Osteoblast (primary cell): ENCODE data around the gene TPCN2. TPM values are rescaled to one million over a fixed set of nuclear protein-coding genes. Genes with fewer than 3 reads are reported as not detected.

Experiments
- DNase-seq: peaks from one replicate; pipeline ENCODE4 v3.0.0; 2011; ENCODE audit warnings: low spot score, mixed read lengths; ENCODE audit not compliant: insufficient read length; ENCODE audit errors: missing footprints
- H2AFZ ChIP-seq: 2 replicates; pipeline ENCODE4 v1.6.0; 2011; ENCODE audit warnings: mild to moderate bottlenecking, low read length
- H3K27ac ChIP-seq: 2 replicates; pipeline ENCODE4 v1.5.1; 2011; ENCODE audit warnings: mild to moderate bottlenecking, low read depth, low read length, moderate library complexity
- H3K27me3 ChIP-seq: 2 replicates; pipeline ENCODE4 v1.6.0; 2012; ENCODE audit warnings: mild to moderate bottlenecking, control low read depth, inconsistent platforms, low read length, moderate library complexity; ENCODE audit not compliant: insufficient read depth
- H3K36me3 ChIP-seq: 2 replicates; pipeline ENCODE4 v1.5.1; 2011; ENCODE audit warnings: mild to moderate bottlenecking, low read length, control low read depth, moderate library complexity; ENCODE audit not compliant: insufficient read depth
- H3K4me1 ChIP-seq: 2 replicates; pipeline ENCODE4 v1.5.1; 2011; ENCODE audit warnings: mild to moderate bottlenecking, low read length, control low read depth, moderate library complexity; ENCODE audit not compliant: insufficient read depth
- H3K4me2 ChIP-seq: 2 replicates; pipeline ENCODE4 v1.6.0; 2011; ENCODE audit warnings: mild to moderate bottlenecking, low read length; ENCODE audit not compliant: insufficient read depth
- H3K4me3 ChIP-seq: fragments of 200-600 bp; sonication (generic); 3 replicates; pipeline ENCODE4 v1.5.1; 2012; ENCODE audit warnings: mild to moderate bottlenecking, low read length, inconsistent platforms; ENCODE audit not compliant: insufficient read depth
- H3K79me2 ChIP-seq: 2 replicates; pipeline ENCODE4 v1.6.0; 2012; ENCODE audit warnings: mild to moderate bottlenecking, low read length, control low read depth, inconsistent platforms; ENCODE audit not compliant: insufficient read depth
- H3K9me3 ChIP-seq: 2 replicates; pipeline ENCODE4 v1.5.1; 2011; ENCODE audit warnings: low read depth, low read length, control low read depth
- H4K20me1 ChIP-seq: 2 replicates; pipeline ENCODE4 v1.6.0; 2012; ENCODE audit warnings: mild to moderate bottlenecking, low read length, control low read depth; ENCODE audit not compliant: insufficient read depth
- CTCF ChIP-seq: IDR thresholded peaks from 2 replicates; pipeline ENCODE4 v1.5.1; 2011; ENCODE audit warnings: mild to moderate bottlenecking, low read depth, low read length, moderate library complexity; ENCODE audit errors: extremely low read depth
- total RNA-seq: library from RNA; depleted of rRNA; stranded (reverse); fragments of >200 nt; gene quantifications from 2 replicates; pipeline ENCODE4 v1.2.3, GENCODE V29; 2012

The TPCN2 gene
- total RNA-seq, 1 donor, result 14.1 TPM

DNA sequence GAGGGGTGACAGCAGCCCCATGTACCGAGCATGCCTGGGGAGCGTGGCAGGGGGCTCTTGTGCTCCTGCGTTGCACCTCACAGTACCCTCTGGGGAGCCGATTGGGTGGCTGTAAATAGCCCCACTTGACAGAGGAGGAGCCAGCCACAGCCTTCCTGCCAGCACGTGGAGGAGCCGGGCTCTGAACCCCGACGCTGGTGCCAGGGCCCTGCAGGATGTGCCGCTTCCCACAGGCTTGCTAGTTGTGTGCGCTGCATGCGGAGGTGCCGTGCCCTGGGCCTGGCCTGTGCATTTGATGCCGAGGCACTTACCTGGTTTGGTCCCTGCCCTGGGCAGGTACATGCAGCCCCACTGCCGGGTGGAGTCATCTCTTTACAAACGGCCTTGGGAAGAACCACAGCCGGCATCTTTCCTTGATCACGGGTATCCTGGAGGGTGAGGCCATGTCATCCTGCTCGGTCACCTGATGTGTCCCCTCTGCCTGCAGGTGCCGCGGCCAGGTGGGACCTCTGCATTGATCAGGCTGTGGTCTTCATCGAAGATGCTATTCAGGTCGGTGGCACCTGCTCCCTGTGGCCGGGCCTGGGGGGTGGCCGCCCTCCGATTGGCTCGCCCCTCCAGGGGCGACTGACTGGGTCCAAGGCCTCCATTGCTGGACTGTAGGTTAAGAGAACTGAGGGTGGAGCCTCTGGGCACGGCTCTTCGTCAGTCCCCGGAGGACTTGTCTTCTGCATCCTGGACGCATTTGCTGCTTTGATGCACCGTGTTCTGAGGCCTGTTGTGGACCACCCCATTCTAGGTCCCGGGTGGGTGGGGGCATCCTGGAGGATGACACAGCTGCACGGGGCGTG is 5.0 kb downstream of the TPCN2 start:
- H3K27ac ChIP-seq, result no peak overlapping the region
- no peaks in the 10 kb centered on the region for H3K9me3 ChIP-seq
- TF ChIP-seq CTCF, result no peak
- H3K4me2 ChIP-seq, result no peak overlapping the region
- DNase-seq, result peak; percentile 84
- no peak overlapping the region for H3K4me3 ChIP-seq
- H2AFZ ChIP-seq, result no peak overlapping the region
- H3K27me3 ChIP-seq, result no peaks in the 10 kb centered on the region
- H3K36me3 ChIP-seq, result peaks cover 8% of the 10 kb centered on the region
- peaks cover 64% of the 10 kb centered on the region for H3K79me2 ChIP-seq
- peaks cover 30% of the 10 kb centered on the region for H4K20me1 ChIP-seq
- peaks cover 7% of the 10 kb centered on the region for H3K4me1 ChIP-seq

- H3K27ac ChIP-seq, result no peak overlapping the region
- DNase-seq, result peak; percentile 49
- H3K4me1 ChIP-seq, result peaks cover 2% of the 10 kb centered on the region
- no peaks in the 10 kb centered on the region for H3K27me3 ChIP-seq
- no peak overlapping the region for H3K4me3 ChIP-seq
- TF ChIP-seq CTCF, result no peak
- H3K36me3 ChIP-seq, result peaks cover 8% of the 10 kb centered on the region
- no peaks in the 10 kb centered on the region for H3K9me3 ChIP-seq
- no peak overlapping the region for H2AFZ ChIP-seq
- H3K4me2 ChIP-seq, result no peak overlapping the region
- H3K79me2 ChIP-seq, result peaks cover 57% of the 10 kb centered on the region
- peaks cover 33% of the 10 kb centered on the region for H4K20me1 ChIP-seq
Observed at GRCh38 chr11:69054397-69055211, 5.9 kb downstream of the TPCN2 start.

DNA sequence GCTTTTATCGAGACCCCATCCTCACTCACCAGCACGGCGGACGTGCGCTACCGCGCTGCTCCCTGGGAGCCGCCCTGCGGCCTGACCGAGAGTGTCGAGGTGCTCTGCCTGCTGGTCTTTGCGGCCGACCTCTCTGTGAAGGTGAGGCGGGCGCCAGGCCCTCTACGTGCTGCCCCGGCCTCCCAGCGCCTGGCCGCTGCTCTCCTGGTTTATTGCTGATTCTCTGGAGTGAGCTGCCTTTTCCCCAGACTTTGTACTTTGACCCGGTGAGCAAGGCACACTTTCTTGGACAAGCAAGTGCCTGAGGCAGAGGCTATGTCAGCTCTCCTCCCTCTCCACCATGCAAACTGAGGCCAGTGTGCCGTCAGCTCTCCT is 6.5 kb downstream of the TPCN2 start:
- H3K79me2 ChIP-seq, result peaks cover 54% of the 10 kb centered on the region
- H3K4me3 ChIP-seq, result no peak overlapping the region
- no peaks in the 10 kb centered on the region for H3K27me3 ChIP-seq
- peak; percentile 84 for DNase-seq
- no peak for TF ChIP-seq CTCF
- no peak overlapping the region for H2AFZ ChIP-seq
- H3K4me2 ChIP-seq, result no peak overlapping the region
- H3K27ac ChIP-seq, result no peak overlapping the region
- peaks cover 36% of the 10 kb centered on the region for H4K20me1 ChIP-seq
- no peaks in the 10 kb centered on the region for H3K4me1 ChIP-seq
- no peaks in the 10 kb centered on the region for H3K9me3 ChIP-seq
- peaks cover 8% of the 10 kb centered on the region for H3K36me3 ChIP-seq
